HG03565 (cell line): ENCODE results near the gene ZRANB1.

Experiments used
- ATAC-seq: cut with Tn5 transposase; IDR thresholded peaks from one replicate; pipeline ENCODE4 v1.9.1; 2021; ENCODE audit warnings: mild to moderate bottlenecking, moderate library complexity; ENCODE audit not compliant: unreplicated experiment

ZRANB1 gene

GRCh38 chr10:125033146-125033924 is 91.4 kb downstream of the ZRANB1 start:
- no peak for ATAC-seq

GRCh38 chr10:125034675-125035074 is 92.8 kb downstream of the ZRANB1 start:
- ATAC-seq = no peak

- ATAC-seq = no peak
Observed at GRCh38 chr10:125035136-125035535, 93.2 kb downstream of the ZRANB1 start.

- no peak for ATAC-seq
Observed at GRCh38 chr10:125035588-125036295, 93.8 kb downstream of the ZRANB1 start.

- ATAC-seq = no peak
Observed at GRCh38 chr10:125037145-125037877, 95.4 kb downstream of the ZRANB1 start.
